Mucosa of rectum (tissue), 2 donors: Measurements from ENCODE around the gene ELAPOR1.
A peak's percentile ranks its signal among the peaks of the same experiment; 100 is the strongest.

Experiments
- H3K27ac ChIP-seq, 2 donors: one replicate each; pipeline ENCODE4 v1.7.0; 2013; ENCODE audit warnings: inconsistent platforms in 2 of 2, low read depth in 2 of 2, low read length in 2 of 2
- H3K27me3 ChIP-seq, 2 donors: one replicate each; pipeline ENCODE4 v1.7.0; 2013; ENCODE audit warnings: low read length in 2 of 2; ENCODE audit not compliant: control insufficient read depth in 2 of 2, insufficient read depth in 2 of 2
- H3K36me3 ChIP-seq, 2 donors: one replicate each; pipeline ENCODE4 v1.7.0; 2013; ENCODE audit warnings: low read length in 2 of 2; ENCODE audit not compliant: control insufficient read depth in 2 of 2, insufficient read depth in 2 of 2
- H3K4me1 ChIP-seq, 2 donors: one replicate each; pipeline ENCODE4 v1.7.0; 2013; ENCODE audit warnings: low read length in 2 of 2, mild to moderate bottlenecking in 1 of 2; ENCODE audit not compliant: control insufficient read depth in 2 of 2, insufficient read depth in 2 of 2
- H3K4me3 ChIP-seq, 2 donors: one replicate each; pipeline ENCODE4 v1.7.0; 2013; ENCODE audit warnings: low read length in 2 of 2
- H3K9ac ChIP-seq, 2 donors: one replicate each; pipeline ENCODE4 v1.7.0; 2013; ENCODE audit warnings: low read length in 2 of 2, low read depth in 1 of 2, mild to moderate bottlenecking in 1 of 2
- H3K9me3 ChIP-seq, 2 donors: one replicate each; pipeline ENCODE4 v1.7.0; 2013; ENCODE audit warnings: low read length in 2 of 2; ENCODE audit not compliant: control insufficient read depth in 2 of 2
- donor health status: healthy.
- donor health status: Normal muscosa, but diverticular disease.

The ELAPOR1 gene

GRCh38 chr1:109112652-109113285, 1.1 kb upstream of the ELAPOR1 start:
- Histone ChIP-seq H3K27ac (no peak overlapping the region), H3K9ac (no peak overlapping the region), H3K9me3 (no peaks in the 10 kb centered on the region), H3K27me3 (peaks cover 0 to 4% of the 10 kb centered on the region in 2 donors), H3K4me3 (peak overlapping the region; percentile 17 to 53), H3K4me1 (peaks cover 24 to 28% of the 10 kb centered on the region in 2 donors), H3K36me3 (no peaks in the 10 kb centered on the region)

- H3K27ac ChIP-seq, result peak overlapping the region; percentile 38 to 43
These were observed 393 bp downstream of the ELAPOR1 start for GRCh38 chr1:109114342-109114674.

GRCh38 chr1:109115685-109116084, 1.8 kb downstream of the ELAPOR1 start:
- H3K4me3 ChIP-seq, result peak overlapping the region; percentile 14 to 16
- H3K4me1 ChIP-seq, result peaks cover 24 to 33% of the 10 kb centered on the region in 2 donors
- peak overlapping the region; percentile 27 to 75 for H3K27ac ChIP-seq
- no peaks in the 10 kb centered on the region for H3K36me3 ChIP-seq
- peaks cover 0 to 4% of the 10 kb centered on the region in 2 donors for H3K27me3 ChIP-seq
- H3K9me3 ChIP-seq, result no peaks in the 10 kb centered on the region
- peak overlapping the region in 1 of 2 donors; percentile 42 for H3K9ac ChIP-seq

More at GRCh38 chr1:109114342-109114674, 393 bp downstream of the ELAPOR1 start:
- H3K27me3 ChIP-seq, result peaks cover 0 to 4% of the 10 kb centered on the region in 2 donors
- H3K9ac ChIP-seq, result peak overlapping the region; percentile 52 to 64
- no peaks in the 10 kb centered on the region for H3K9me3 ChIP-seq
- peaks cover 24 to 33% of the 10 kb centered on the region in 2 donors for H3K4me1 ChIP-seq
- no peaks in the 10 kb centered on the region for H3K36me3 ChIP-seq
- peak overlapping the region; percentile 63 to 69 for H3K4me3 ChIP-seq

- Histone ChIP-seq H3K27ac (peak overlapping the region; percentile 27 to 75), H3K4me3 (peak overlapping the region; percentile 14 to 16), H3K9ac (peak overlapping the region in 1 of 2 donors; percentile 42), H3K9me3 (no peaks in the 10 kb centered on the region), H3K4me1 (peaks cover 24 to 33% of the 10 kb centered on the region in 2 donors), H3K36me3 (no peaks in the 10 kb centered on the region), H3K27me3 (peaks cover 0 to 4% of the 10 kb centered on the region in 2 donors)
These were observed 2.4 kb downstream of the ELAPOR1 start for GRCh38 chr1:109116286-109116685.

GRCh38 chr1:109118089-109118488, 4.2 kb downstream of the ELAPOR1 start:
- H3K9ac ChIP-seq, result no peak overlapping the region
- no peak overlapping the region for H3K27ac ChIP-seq
- no peak overlapping the region for H3K4me3 ChIP-seq
- peaks cover 0 to 4% of the 10 kb centered on the region in 2 donors for H3K27me3 ChIP-seq
- H3K4me1 ChIP-seq, result peaks cover 14 to 24% of the 10 kb centered on the region in 2 donors
- H3K9me3 ChIP-seq, result no peaks in the 10 kb centered on the region
- no peaks in the 10 kb centered on the region for H3K36me3 ChIP-seq

- H3K9ac ChIP-seq, result no peak overlapping the region
- no peak overlapping the region for H3K4me3 ChIP-seq
- no peaks in the 10 kb centered on the region for H3K36me3 ChIP-seq
- no peaks in the 10 kb centered on the region for H3K27me3 ChIP-seq
- H3K27ac ChIP-seq, result no peak overlapping the region
- H3K4me1 ChIP-seq, result peaks cover 0 to 13% of the 10 kb centered on the region in 2 donors
- H3K9me3 ChIP-seq, result no peaks in the 10 kb centered on the region
These were observed 6.4 kb downstream of the ELAPOR1 start for GRCh38 chr1:109120356-109120755.

GRCh38 chr1:109131059-109131458, 17.1 kb downstream of the ELAPOR1 start:
- Histone ChIP-seq H3K4me1 (peaks cover 19 to 31% of the 10 kb centered on the region in 2 donors), H3K4me3 (no peak overlapping the region), H3K36me3 (no peaks in the 10 kb centered on the region), H3K9ac (no peak overlapping the region), H3K9me3 (no peaks in the 10 kb centered on the region), H3K27ac (no peak overlapping the region), H3K27me3 (no peaks in the 10 kb centered on the region)

- Histone ChIP-seq H3K27ac (no peak overlapping the region), H3K4me3 (no peak overlapping the region), H3K4me1 (peaks cover 25 to 39% of the 10 kb centered on the region in 2 donors), H3K36me3 (no peaks in the 10 kb centered on the region), H3K27me3 (no peaks in the 10 kb centered on the region), H3K9me3 (no peaks in the 10 kb centered on the region), H3K9ac (no peak overlapping the region)
These were observed 17.9 kb downstream of the ELAPOR1 start for GRCh38 chr1:109131800-109132199.

- Histone ChIP-seq H3K9ac (no peak overlapping the region), H3K27ac (peak overlapping the region; percentile 87 to 89), H3K9me3 (no peaks in the 10 kb centered on the region), H3K4me3 (no peak overlapping the region), H3K36me3 (no peaks in the 10 kb centered on the region), H3K4me1 (peaks cover 29 to 45% of the 10 kb centered on the region in 2 donors), H3K27me3 (no peaks in the 10 kb centered on the region)
These were observed 19.2 kb downstream of the ELAPOR1 start for GRCh38 chr1:109133002-109133706.

GRCh38 chr1:109133815-109134214, 19.9 kb downstream of the ELAPOR1 start:
- Histone ChIP-seq H3K4me1 (peaks cover 29 to 50% of the 10 kb centered on the region in 2 donors), H3K27me3 (no peaks in the 10 kb centered on the region), H3K36me3 (no peaks in the 10 kb centered on the region), H3K9me3 (no peaks in the 10 kb centered on the region), H3K4me3 (peak overlapping the region in 1 of 2 donors; percentile 56), H3K9ac (peak overlapping the region; percentile 41 to 54), H3K27ac (peak overlapping the region; percentile 87 to 89)
